HepG2 (cell line): ENCODE results near the gene NTN3. TPM values are rescaled to one million over a fixed set of nuclear protein-coding genes. Genes with fewer than 3 reads are reported as not detected.

Experiments
- ARID3A ChIP-seq: IDR thresholded peaks from 2 replicates; pipeline ENCODE4 v1.6.1; 2012; ENCODE audit warnings: low read depth, low read length, improper control_type of control experiment
- CBX5 ChIP-seq: sonication (generic); formaldehyde crosslinking; IDR thresholded peaks from 2 replicates; pipeline ENCODE4 v1.4.0; 2020; ENCODE audit warnings: missing genetic modification reagents, borderline replicate concordance
- ELF1 ChIP-seq: sonication (generic); formaldehyde crosslinking; IDR thresholded peaks from 2 replicates; pipeline ENCODE4 v1.4.0; 2020; ENCODE audit warnings: missing genetic modification reagents
- FLYWCH1 ChIP-seq: sonication (generic); formaldehyde crosslinking; IDR thresholded peaks from 2 replicates; pipeline ENCODE4 v1.8.1; 2023; ENCODE audit warnings: mild to moderate bottlenecking, missing genetic modification reagents
- GTF2F1 ChIP-seq: fragments of 150-350 bp; IDR thresholded peaks from 2 replicates; pipeline ENCODE4 v1.6.1; 2014; ENCODE audit warnings: low read length
- NCOA2 ChIP-seq: sonication (generic); formaldehyde crosslinking; IDR thresholded peaks from 2 replicates; pipeline ENCODE4 v1.8.0; 2022; ENCODE audit warnings: inconsistent platforms
- NR2C2 ChIP-seq: sonication (generic); formaldehyde crosslinking; IDR thresholded peaks from 2 replicates; pipeline ENCODE4 v1.4.0; 2020; ENCODE audit warnings: missing genetic modification reagents, mild to moderate bottlenecking, moderate library complexity, borderline replicate concordance
- SNAPC5 ChIP-seq: sonication (generic); formaldehyde crosslinking; IDR thresholded peaks from 2 replicates; pipeline ENCODE4 v1.8.1; 2023; ENCODE audit warnings: mild to moderate bottlenecking, missing genetic modification reagents, borderline replicate concordance
- SOX5 ChIP-seq: IDR thresholded peaks from 2 replicates; pipeline ENCODE4 v1.6.1; 2016; ENCODE audit warnings: borderline replicate concordance
- THAP7 ChIP-seq: sonication (generic); formaldehyde crosslinking; IDR thresholded peaks from 2 replicates; pipeline ENCODE4 v1.8.1; 2023; ENCODE audit warnings: mild to moderate bottlenecking, missing genetic modification reagents
- ZBTB43 ChIP-seq: sonication (generic); formaldehyde crosslinking; conservative IDR thresholded peaks from 2 replicates; pipeline ENCODE4 v1.4.0; 2020; ENCODE audit warnings: missing genetic modification reagents
- ZBTB49 ChIP-seq: sonication (generic); formaldehyde crosslinking; IDR thresholded peaks from 2 replicates; pipeline ENCODE4 v1.4.0; 2020; ENCODE audit warnings: missing genetic modification reagents, borderline replicate concordance
- ZFAT ChIP-seq: sonication (generic); formaldehyde crosslinking; conservative IDR thresholded peaks from 2 replicates; pipeline ENCODE4 v1.8.1; 2023; ENCODE audit warnings: missing genetic modification reagents, inconsistent platforms
- ZHX1 ChIP-seq: sonication (generic); formaldehyde crosslinking; IDR thresholded peaks from 2 replicates; pipeline ENCODE4 v1.8.1; 2022; ENCODE audit warnings: low read depth, mild to moderate bottlenecking, missing genetic modification reagents
- ZNF235 ChIP-seq: sonication (generic); formaldehyde crosslinking; IDR thresholded peaks from 2 replicates; pipeline ENCODE4 v1.8.1; 2023; ENCODE audit warnings: mild to moderate bottlenecking, missing genetic modification reagents, borderline replicate concordance
- ZNF343 ChIP-seq: sonication (generic); formaldehyde crosslinking; IDR thresholded peaks from 2 replicates; pipeline ENCODE4 v1.4.0; 2020; ENCODE audit warnings: mild to moderate bottlenecking, missing genetic modification reagents
- ZNF558 ChIP-seq: sonication (generic); formaldehyde crosslinking; IDR thresholded peaks from 2 replicates; pipeline ENCODE4 v1.9.0; 2022; ENCODE audit warnings: mild to moderate bottlenecking, missing genetic modification reagents, borderline replicate concordance
- ZNF569 ChIP-seq: sonication (generic); formaldehyde crosslinking; IDR thresholded peaks from 2 replicates; pipeline ENCODE4 v1.5.0; 2020; ENCODE audit warnings: mild to moderate bottlenecking, missing genetic modification reagents, moderate library complexity, borderline replicate concordance
- ZNF879 ChIP-seq: sonication (generic); formaldehyde crosslinking; IDR thresholded peaks from 2 replicates; pipeline ENCODE4 v1.8.1; 2023; ENCODE audit warnings: missing genetic modification reagents
- ZSCAN21 ChIP-seq: sonication (generic); formaldehyde crosslinking; IDR thresholded peaks from 2 replicates; pipeline ENCODE4 v1.8.0; 2022; ENCODE audit warnings: mild to moderate bottlenecking, missing genetic modification reagents, moderate library complexity, borderline replicate concordance
- polyA plus RNA-seq, 8 experiments: library from polyadenylated mRNA; depleted of rRNA in 3 of 8; stranded (reverse) in 7 of 8; unstranded in 1 of 8; fragments of >200 nt; fragmentation: Illumina TruSeq in 4 of 8; extraction: Trizol in 4 of 8; gene quantifications; 2 replicates each; pipeline versions ENCODE4 v1.2.1 to v1.2.3, GENCODE V29; 2011 to 2016; ENCODE audit warnings: low read depth in 4 of 8, missing spikeins in 1 of 8, mixed read lengths in 1 of 8; ENCODE audit not compliant: insufficient read depth in 1 of 8
- total RNA-seq, 5 experiments: library from RNA; depleted of rRNA; stranded (reverse); fragments of >200 nt; fragmentation: Illumina TruSeq; extraction: Trizol; gene quantifications; 2 replicates each; pipeline ENCODE4 v1.2.3, GENCODE V29; 2016; ENCODE audit warnings: low read depth in 1 of 5

The NTN3 gene
- total and polyA plus RNA-seq, 2 of the 13 experiments (the other 11 are each of a cell fraction or from before 2014, with no cell fraction given): 0.09 to 0.20 TPM

- TF ChIP-seq NCOA2 (CRISPR knock-in tag): no peak
- no peak for TF ChIP-seq ZNF343 (CRISPR knock-in tag)
- no peak for TF ChIP-seq ELF1 (CRISPR knock-in tag)
- TF ChIP-seq ARID3A: peak; percentile 32; the same call in 1 of the 2 replicates
- no peak for TF ChIP-seq ZBTB49 (CRISPR knock-in tag)
- no peak for TF ChIP-seq FLYWCH1
- no peak for TF ChIP-seq ZHX1
- TF ChIP-seq ZBTB43 (CRISPR knock-in tag): no peak
- peak; percentile 41; the same call in 1 of the 2 replicates for TF ChIP-seq SOX5 (CRISPR knock-in tag)
- no peak for TF ChIP-seq CBX5
- TF ChIP-seq NR2C2: 0 out of 2 replicates have a peak, but pooled peaks have one; percentile 12
- TF ChIP-seq GTF2F1: no peak
- no peak for TF ChIP-seq ZSCAN21 (CRISPR knock-in tag)
- TF ChIP-seq ZFAT: no peak
- no peak for TF ChIP-seq ZNF235 (CRISPR knock-in tag)
- TF ChIP-seq SNAPC5: no peak
- no peak for TF ChIP-seq ZNF558 (CRISPR knock-in tag)
- no peak for TF ChIP-seq ZNF879
- TF ChIP-seq ZNF569: no peak
- no peak for TF ChIP-seq THAP7
Measured at GRCh38 chr16:2476741-2477140, 5.6 kb downstream of the NTN3 start (continued).
